NT2/D1 (cell line): ENCODE data around the gene SLC25A21.

Experiments
- SUZ12 ChIP-seq: IDR thresholded peaks from 2 replicates; pipeline ENCODE4 v1.6.1; 2011; ENCODE audit not compliant: insufficient read length, insufficient read depth; ENCODE audit errors: extremely low read depth
- YY1 ChIP-seq: IDR thresholded peaks from 2 replicates; pipeline ENCODE4 v1.6.1; 2011; ENCODE audit not compliant: insufficient read length, insufficient read depth

- TF ChIP-seq YY1 (no peak), SUZ12 (no peak)
Measured at GRCh38 chr14:36941783-36942521, 230.5 kb downstream of the SLC25A21 start.
